Stimulated activated CD8-positive, alpha-beta memory T cell treated with anti-CD3 and anti-CD28 coated beads, Interleukin-15, amount 100 ng/mL, for 48 hours (primary cell): ENCODE results near the gene RBM14.
"Not testable (repeated sequence)": the region's sequence is repeated elsewhere in the genome, so short reads cannot be mapped to it uniquely, and the experiment has no call there.

Experiments used
- DNase-seq, 2 donors: peaks; one replicate each; pipeline ENCODE4 v3.0.0-alpha.2; 2020; ENCODE audit warnings: low read depth in 2 of 2

The RBM14 gene

GRCh38 chr11:66595245-66595904 lies 21.1 kb upstream of the RBM14 start:
- no peak for DNase-seq

GRCh38 chr11:66598993-66599392 lies 17.4 kb upstream of the RBM14 start:
- no peak for DNase-seq

- no peak for DNase-seq
Measured at GRCh38 chr11:66600219-66600618, 16.2 kb upstream of the RBM14 start.

GRCh38 chr11:66600631-66601233 lies 15.7 kb upstream of the RBM14 start:
- DNase-seq = no peak

GRCh38 chr11:66603072-66603471 lies 13.4 kb upstream of the RBM14 start:
- DNase-seq = no peak

GRCh38 chr11:66604155-66604554 lies 12.3 kb upstream of the RBM14 start:
- DNase-seq = no peak

GRCh38 chr11:66606608-66607007 lies 9.8 kb upstream of the RBM14 start:
- DNase-seq = not testable (repeated sequence)

GRCh38 chr11:66607126-66607834 lies 9.2 kb upstream of the RBM14 start:
- DNase-seq = no peak

GRCh38 chr11:66609721-66610617 lies 6.5 kb upstream of the RBM14 start:
- no peak for DNase-seq

- DNase-seq = no peak
Measured at GRCh38 chr11:66612458-66612857, 4.0 kb upstream of the RBM14 start.

GRCh38 chr11:66614073-66614472 lies 2.4 kb upstream of the RBM14 start:
- DNase-seq = no peak

- DNase-seq = no peak
Measured at GRCh38 chr11:66617155-66617834, 865 bp downstream of the RBM14 start.

- DNase-seq = no peak
Measured at GRCh38 chr11:66619080-66619554, 2.7 kb downstream of the RBM14 start.

GRCh38 chr11:66624450-66624849 lies 8.0 kb downstream of the RBM14 start:
- no peak for DNase-seq

GRCh38 chr11:66625041-66625751 lies 8.8 kb downstream of the RBM14 start:
- DNase-seq = no peak

- no peak for DNase-seq
Measured at GRCh38 chr11:66625752-66626149, 9.3 kb downstream of the RBM14 start.

GRCh38 chr11:66626382-66626781 lies 10.0 kb downstream of the RBM14 start:
- no peak for DNase-seq

- no peak for DNase-seq
Measured at GRCh38 chr11:66626926-66627325, 10.5 kb downstream of the RBM14 start.

GRCh38 chr11:66628061-66628603 lies 11.7 kb downstream of the RBM14 start:
- no peak for DNase-seq

- no peak for DNase-seq
Measured at GRCh38 chr11:66629356-66629755, 12.9 kb downstream of the RBM14 start.
